MCF 10A (cell line): ENCODE data around the gene ECEL1. TPM values are rescaled to one million over a fixed set of nuclear protein-coding genes. Genes with fewer than 3 reads are reported as not detected.

Source experiments
- BruUV-seq: library from RNA; stranded (reverse); fragments of 400-500 nt; replicated peaks from 2 replicates; lab custom pipeline; 2021; lab: Mats Ljungman, UMichigan
- CTCF ChIA-PET: fragments of 300-600 bp; sonication (Branson Sonifier 250); formaldehyde crosslinking; extraction: SDS; loops from one replicate; lab custom pipeline; 2021; ENCODE audit warnings: antibody characterized with exemption, inconsistent platforms; lab: Yijun Ruan, JAX
- POLR2A ChIA-PET: fragments of 300-600, 350-650 bp; sonication (Branson Sonifier 250); formaldehyde crosslinking; extraction: SDS; loops from one replicate; lab custom pipeline; 2020; ENCODE audit warnings: antibody characterized with exemption, inconsistent platforms; lab: Yijun Ruan, JAX
- DNase-seq: peaks from one replicate; pipeline ENCODE4 v3.0.0-alpha.2; 2018; ENCODE audit not compliant: unreplicated experiment
- H3K27ac Mint-ChIP-seq: one replicate; pipeline ENCODE4 v1.8.0; 2022; ENCODE audit warnings: mild to moderate bottlenecking, low read depth, mixed read lengths; ENCODE audit not compliant: unreplicated experiment
- H3K27me3 Mint-ChIP-seq: one replicate; pipeline ENCODE4 v1.8.0; 2022; ENCODE audit warnings: mixed read lengths; ENCODE audit not compliant: insufficient read depth, unreplicated experiment
- H3K36me3 Mint-ChIP-seq: one replicate; pipeline ENCODE4 v1.8.0; 2022; ENCODE audit warnings: mild to moderate bottlenecking, moderate library complexity, mixed read lengths; ENCODE audit not compliant: insufficient read depth, unreplicated experiment
- H3K4me1 Mint-ChIP-seq: one replicate; pipeline ENCODE4 v1.8.0; 2022; ENCODE audit warnings: mixed read lengths; ENCODE audit not compliant: insufficient read depth, unreplicated experiment
- H3K4me3 Mint-ChIP-seq: one replicate; pipeline ENCODE4 v1.8.0; 2022; ENCODE audit warnings: mild to moderate bottlenecking, moderate library complexity, mixed read lengths; ENCODE audit not compliant: unreplicated experiment
- H3K9me3 Mint-ChIP-seq: one replicate; pipeline ENCODE4 v1.8.0; 2022; ENCODE audit warnings: mixed read lengths; ENCODE audit not compliant: unreplicated experiment
- intact Hi-C: fragments of 100-400 bp; cut with micrococcal nuclease; formaldehyde crosslinking; loops from 2 replicates; pipeline ENCODE4 v1.14.1; 2022
- total RNA-seq: library from RNA; stranded (reverse); gene quantifications from 2 replicates; pipeline ENCODE4 v1.2.3, GENCODE V29; 2022
- TF ChIP-seq, protein P1 (sequence below): fragments of 200-600 bp; IDR thresholded peaks from one replicate; pipeline ENCODE4 v1.8.0; 2022; ENCODE audit warnings: antibody characterized with exemption, mild to moderate bottlenecking; ENCODE audit not compliant: unreplicated experiment

Gene ECEL1
- total RNA-seq, 1 experiment from 2014 or later, result not detected

DNA sequence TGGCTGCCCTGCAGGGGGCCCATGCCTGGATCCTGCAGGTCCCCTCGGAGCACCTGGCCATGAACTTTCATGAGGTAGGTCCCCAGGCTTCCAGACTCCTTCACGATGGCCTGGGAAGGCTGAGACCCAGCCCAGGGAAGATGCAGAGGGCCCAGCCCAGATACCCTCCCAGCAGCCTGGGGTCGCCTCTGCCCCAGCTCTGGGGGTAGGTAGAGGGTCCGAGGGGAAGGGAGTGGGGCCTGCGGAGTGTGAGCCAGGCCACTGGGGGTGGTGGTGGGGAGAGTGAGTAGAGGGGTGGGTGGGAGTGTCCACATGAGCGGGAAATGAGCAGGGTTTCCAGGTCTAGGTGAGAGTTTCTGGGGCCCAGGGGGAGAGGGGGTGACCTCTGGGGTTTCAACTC is 37.1 kb upstream of the ECEL1 start:
- H3K4me3 Mint-ChIP-seq, result no peak overlapping the region
- H3K27ac Mint-ChIP-seq, result no peak overlapping the region
- no peak for DNase-seq
- H3K27me3 Mint-ChIP-seq, result peaks cover 11% of the 10 kb centered on the region
- TF ChIP-seq, protein P1, sequence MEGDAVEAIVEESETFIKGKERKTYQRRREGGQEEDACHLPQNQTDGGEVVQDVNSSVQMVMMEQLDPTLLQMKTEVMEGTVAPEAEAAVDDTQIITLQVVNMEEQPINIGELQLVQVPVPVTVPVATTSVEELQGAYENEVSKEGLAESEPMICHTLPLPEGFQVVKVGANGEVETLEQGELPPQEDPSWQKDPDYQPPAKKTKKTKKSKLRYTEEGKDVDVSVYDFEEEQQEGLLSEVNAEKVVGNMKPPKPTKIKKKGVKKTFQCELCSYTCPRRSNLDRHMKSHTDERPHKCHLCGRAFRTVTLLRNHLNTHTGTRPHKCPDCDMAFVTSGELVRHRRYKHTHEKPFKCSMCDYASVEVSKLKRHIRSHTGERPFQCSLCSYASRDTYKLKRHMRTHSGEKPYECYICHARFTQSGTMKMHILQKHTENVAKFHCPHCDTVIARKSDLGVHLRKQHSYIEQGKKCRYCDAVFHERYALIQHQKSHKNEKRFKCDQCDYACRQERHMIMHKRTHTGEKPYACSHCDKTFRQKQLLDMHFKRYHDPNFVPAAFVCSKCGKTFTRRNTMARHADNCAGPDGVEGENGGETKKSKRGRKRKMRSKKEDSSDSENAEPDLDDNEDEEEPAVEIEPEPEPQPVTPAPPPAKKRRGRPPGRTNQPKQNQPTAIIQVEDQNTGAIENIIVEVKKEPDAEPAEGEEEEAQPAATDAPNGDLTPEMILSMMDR, result no peak
- H3K9me3 Mint-ChIP-seq, result no peaks in the 10 kb centered on the region
- ChIA-PET CTCF (interaction anchor here (0.5 kb wide), 1 partner anchor 95 kb away, joined by 4 read pairs; no protein-coding TSS in a partner anchor), POLR2A (no interaction called here)
- H3K36me3 Mint-ChIP-seq, result no peaks in the 10 kb centered on the region
- peaks cover 5% of the 10 kb centered on the region for H3K4me1 Mint-ChIP-seq
- BruUV-seq, result no TSS peak
- intact Hi-C loops, result no loop called here

DNA sequence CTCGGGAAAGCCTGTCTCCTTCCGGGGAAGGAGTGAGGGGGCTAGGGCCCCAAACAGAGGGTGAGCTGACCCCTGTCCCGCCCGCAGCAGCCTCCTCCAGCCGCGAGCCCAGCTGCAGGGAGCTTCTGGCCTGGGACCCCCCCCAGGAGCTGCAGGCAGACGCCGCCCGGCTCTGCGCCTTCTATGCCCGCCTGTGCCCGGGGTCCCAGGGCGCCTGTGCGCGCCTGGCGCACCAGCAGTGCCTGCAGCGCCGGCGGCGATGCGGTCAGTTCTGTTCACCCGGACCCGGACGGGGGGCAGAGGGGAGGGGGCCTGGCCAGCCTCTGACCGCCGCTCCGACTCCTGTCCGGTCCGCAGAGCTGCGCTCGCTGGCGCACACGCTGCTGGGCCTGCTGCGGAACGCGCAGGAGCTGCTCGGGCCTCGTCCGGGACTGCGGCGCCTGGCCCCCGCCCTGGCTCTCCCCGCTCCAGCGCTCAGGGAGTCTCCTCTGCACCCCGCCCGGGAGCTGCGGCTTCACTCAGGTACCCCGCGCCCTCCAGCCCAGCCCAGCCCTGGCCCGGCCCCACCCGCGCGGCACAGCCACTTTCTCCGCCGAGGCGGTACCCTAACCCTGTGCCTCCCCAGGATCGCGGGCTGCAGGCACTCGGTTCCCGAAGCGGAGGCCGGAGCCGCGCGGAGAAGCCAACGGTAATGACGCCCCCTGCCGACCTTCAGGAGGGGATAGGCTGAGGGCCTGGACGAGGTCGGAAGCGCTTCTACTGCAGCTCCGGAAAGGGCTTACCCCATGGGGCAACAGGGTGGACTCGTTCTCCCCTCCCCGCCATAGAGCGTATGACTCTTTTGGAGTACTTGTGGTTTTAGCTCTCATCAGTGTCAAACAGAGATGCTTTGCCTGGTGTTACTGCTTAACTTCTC is 36.3 kb upstream of the ECEL1 start:
- H3K4me3 Mint-ChIP-seq, result no peak overlapping the region

DNA sequence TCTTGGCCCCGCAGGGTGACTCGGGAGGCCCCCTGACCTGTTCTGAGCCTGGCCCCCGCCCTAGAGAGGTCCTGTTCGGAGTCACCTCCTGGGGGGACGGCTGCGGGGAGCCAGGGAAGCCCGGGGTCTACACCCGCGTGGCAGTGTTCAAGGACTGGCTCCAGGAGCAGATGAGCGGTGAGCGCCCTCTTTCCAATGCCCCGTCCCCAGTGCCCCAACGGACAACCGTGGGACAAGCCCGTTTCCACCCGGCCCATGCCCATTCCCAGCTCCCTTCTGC is 35.7 kb upstream of the ECEL1 start:
- POLR2A ChIA-PET, result no interaction called here
- TF ChIP-seq, protein P1, result no peak
- H3K36me3 Mint-ChIP-seq, result no peaks in the 10 kb centered on the region
- intact Hi-C loops, result no loop called here
- CTCF ChIA-PET, result interaction anchor here (0.7 to 2.5 kb wide), 5 partner anchors 12 to 672 kb away, joined by 3 to 17 read pairs (median 4); no protein-coding TSS in a partner anchor
- H3K27me3 Mint-ChIP-seq, result peaks cover 11% of the 10 kb centered on the region
- H3K4me3 Mint-ChIP-seq, result no peak overlapping the region
- no TSS peak for BruUV-seq
- no peaks in the 10 kb centered on the region for H3K9me3 Mint-ChIP-seq
- no peak for DNase-seq
- no peaks in the 10 kb centered on the region for H3K4me1 Mint-ChIP-seq
- H3K27ac Mint-ChIP-seq, result no peak overlapping the region

More for the DNA sequence above, 36.3 kb upstream of the ECEL1 start:
- Mint-ChIP-seq H3K36me3 (no peaks in the 10 kb centered on the region), H3K27me3 (peaks cover 11% of the 10 kb centered on the region), H3K4me1 (peaks cover 2% of the 10 kb centered on the region), H3K9me3 (no peaks in the 10 kb centered on the region), H3K27ac (no peak overlapping the region)
- BruUV-seq, result no TSS peak
- intact Hi-C loops, result no loop called here
- ChIA-PET POLR2A (no interaction called here), CTCF (interaction anchor here (0.5 to 2.5 kb wide), 6 partner anchors 11 to 673 kb away, joined by 3 to 17 read pairs (median 4); no protein-coding TSS in a partner anchor)
- DNase-seq, result no peak
- TF ChIP-seq, protein P1, result peak; percentile 16

DNA sequence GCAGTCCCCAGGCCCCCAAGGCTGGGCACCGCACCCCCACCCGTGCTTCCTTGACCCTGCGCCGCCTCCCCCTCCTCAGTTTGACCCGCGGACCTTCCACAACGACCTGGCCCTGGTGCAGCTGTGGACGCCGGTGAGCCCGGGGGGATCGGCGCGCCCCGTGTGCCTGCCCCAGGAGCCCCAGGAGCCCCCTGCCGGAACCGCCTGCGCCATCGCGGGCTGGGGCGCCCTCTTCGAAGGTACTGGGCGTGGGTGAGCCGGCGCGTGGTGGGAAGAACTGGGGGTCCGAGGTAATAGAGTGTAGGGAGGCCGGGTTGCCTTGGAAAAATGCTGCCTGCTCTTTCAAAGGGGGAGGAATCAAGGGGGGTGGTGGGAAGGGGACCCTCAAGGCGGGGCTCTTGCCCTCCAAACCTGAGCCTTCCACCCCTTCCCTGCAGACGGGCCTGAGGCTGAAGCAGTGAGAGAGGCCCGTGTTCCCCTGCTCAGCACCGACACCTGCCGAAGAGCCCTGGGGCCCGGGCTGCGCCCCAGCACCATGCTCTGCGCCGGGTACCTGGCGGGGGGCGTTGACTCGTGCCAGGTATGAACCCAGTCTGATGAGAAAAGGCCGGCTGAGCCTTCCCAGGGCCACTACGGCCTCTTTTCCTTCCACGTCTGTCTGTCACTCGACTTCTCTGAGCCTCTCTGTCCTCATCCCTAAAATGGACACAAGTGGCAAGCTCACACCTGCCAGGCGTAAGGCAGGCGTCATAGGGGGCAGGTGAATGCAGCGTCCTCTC is 35.2 kb upstream of the ECEL1 start:
- ChIA-PET POLR2A (no interaction called here), CTCF (interaction anchor here (0.5 to 2.5 kb wide), 8 partner anchors 8 to 96 kb away, joined by 3 to 17 read pairs (median 4); no protein-coding TSS in a partner anchor)
- H3K4me3 Mint-ChIP-seq, result no peak overlapping the region
- no peak for DNase-seq
- no TSS peak for BruUV-seq
- TF ChIP-seq, protein P1, result no peak
- no peaks in the 10 kb centered on the region for H3K9me3 Mint-ChIP-seq
- intact Hi-C loops, result loop anchor here (1.0 kb wide), 1 partner anchor 79 kb away; no protein-coding TSS in a partner anchor
- no peaks in the 10 kb centered on the region for H3K4me1 Mint-ChIP-seq
- no peak overlapping the region for H3K27ac Mint-ChIP-seq
- H3K27me3 Mint-ChIP-seq, result peaks cover 11% of the 10 kb centered on the region
- no peaks in the 10 kb centered on the region for H3K36me3 Mint-ChIP-seq
